WERI-Rb-1 (cell line): ENCODE measurements around the gene PON3.

Experiments used
- DNase-seq: peaks from one replicate; pipeline ENCODE4 v3.0.0-alpha.2; 2020
- H3K27ac ChIP-seq: fragments of 250-450 bp; sonication (Bioruptor Pico); 2 replicates; pipeline ENCODE4 v1.5.1; 2020; ENCODE audit warnings: mild to moderate bottlenecking, moderate library complexity
- H3K27me3 ChIP-seq: fragments of 250-450 bp; sonication (Bioruptor Pico); 2 replicates; pipeline ENCODE4 v1.5.1; 2021; ENCODE audit warnings: mild to moderate bottlenecking, low read depth, moderate library complexity; ENCODE audit not compliant: insufficient read depth, severe bottlenecking
- H3K36me3 ChIP-seq: fragments of 250-450 bp; sonication (Bioruptor Pico); 2 replicates; pipeline ENCODE4 v1.5.1; 2020; ENCODE audit warnings: mild to moderate bottlenecking, moderate library complexity
- H3K4me3 ChIP-seq: 2 replicates; pipeline ENCODE4 v1.5.1; 2011; ENCODE audit warnings: low read depth, mild to moderate bottlenecking, control low read depth, low read length
- H3K9me3 ChIP-seq: fragments of 250-450 bp; sonication (Bioruptor Pico); 2 replicates; pipeline ENCODE4 v1.5.1; 2021; ENCODE audit warnings: mild to moderate bottlenecking, moderate library complexity; ENCODE audit not compliant: severe bottlenecking
- TF ChIP-seq, protein P1 (sequence below): IDR thresholded peaks from 2 replicates; pipeline ENCODE4 v1.5.1; 2011; ENCODE audit warnings: low read depth, mild to moderate bottlenecking, control low read depth, inconsistent platforms, low read length

PON3 gene

DNA sequence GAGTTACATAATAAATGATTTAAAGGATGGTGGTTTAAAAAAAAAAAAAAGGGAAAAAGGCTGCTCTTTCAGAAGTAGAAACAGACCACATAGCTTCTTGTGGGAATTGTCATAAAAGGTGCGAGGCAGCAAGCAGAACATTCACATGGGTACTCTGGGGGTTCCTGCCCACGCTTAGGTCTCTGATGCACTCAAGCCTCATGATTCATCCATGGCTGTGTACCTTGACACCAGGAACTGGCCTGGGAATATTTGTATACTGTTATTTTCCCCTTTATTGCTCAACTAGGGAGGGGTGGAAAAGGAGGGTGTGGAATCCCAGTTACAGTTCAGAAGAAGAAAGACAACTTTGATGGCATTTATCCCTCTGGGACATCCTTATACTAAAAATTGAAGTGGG, 34.7 kb upstream of the PON3 start:
- H3K4me3 ChIP-seq = no peak overlapping the region
- no peaks in the 10 kb centered on the region for H3K36me3 ChIP-seq
- H3K9me3 ChIP-seq = no peaks in the 10 kb centered on the region
- TF ChIP-seq, protein P1, sequence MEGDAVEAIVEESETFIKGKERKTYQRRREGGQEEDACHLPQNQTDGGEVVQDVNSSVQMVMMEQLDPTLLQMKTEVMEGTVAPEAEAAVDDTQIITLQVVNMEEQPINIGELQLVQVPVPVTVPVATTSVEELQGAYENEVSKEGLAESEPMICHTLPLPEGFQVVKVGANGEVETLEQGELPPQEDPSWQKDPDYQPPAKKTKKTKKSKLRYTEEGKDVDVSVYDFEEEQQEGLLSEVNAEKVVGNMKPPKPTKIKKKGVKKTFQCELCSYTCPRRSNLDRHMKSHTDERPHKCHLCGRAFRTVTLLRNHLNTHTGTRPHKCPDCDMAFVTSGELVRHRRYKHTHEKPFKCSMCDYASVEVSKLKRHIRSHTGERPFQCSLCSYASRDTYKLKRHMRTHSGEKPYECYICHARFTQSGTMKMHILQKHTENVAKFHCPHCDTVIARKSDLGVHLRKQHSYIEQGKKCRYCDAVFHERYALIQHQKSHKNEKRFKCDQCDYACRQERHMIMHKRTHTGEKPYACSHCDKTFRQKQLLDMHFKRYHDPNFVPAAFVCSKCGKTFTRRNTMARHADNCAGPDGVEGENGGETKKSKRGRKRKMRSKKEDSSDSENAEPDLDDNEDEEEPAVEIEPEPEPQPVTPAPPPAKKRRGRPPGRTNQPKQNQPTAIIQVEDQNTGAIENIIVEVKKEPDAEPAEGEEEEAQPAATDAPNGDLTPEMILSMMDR = no peak
- no peak for DNase-seq
- no peak overlapping the region for H3K27ac ChIP-seq
- no peaks in the 10 kb centered on the region for H3K27me3 ChIP-seq

DNA sequence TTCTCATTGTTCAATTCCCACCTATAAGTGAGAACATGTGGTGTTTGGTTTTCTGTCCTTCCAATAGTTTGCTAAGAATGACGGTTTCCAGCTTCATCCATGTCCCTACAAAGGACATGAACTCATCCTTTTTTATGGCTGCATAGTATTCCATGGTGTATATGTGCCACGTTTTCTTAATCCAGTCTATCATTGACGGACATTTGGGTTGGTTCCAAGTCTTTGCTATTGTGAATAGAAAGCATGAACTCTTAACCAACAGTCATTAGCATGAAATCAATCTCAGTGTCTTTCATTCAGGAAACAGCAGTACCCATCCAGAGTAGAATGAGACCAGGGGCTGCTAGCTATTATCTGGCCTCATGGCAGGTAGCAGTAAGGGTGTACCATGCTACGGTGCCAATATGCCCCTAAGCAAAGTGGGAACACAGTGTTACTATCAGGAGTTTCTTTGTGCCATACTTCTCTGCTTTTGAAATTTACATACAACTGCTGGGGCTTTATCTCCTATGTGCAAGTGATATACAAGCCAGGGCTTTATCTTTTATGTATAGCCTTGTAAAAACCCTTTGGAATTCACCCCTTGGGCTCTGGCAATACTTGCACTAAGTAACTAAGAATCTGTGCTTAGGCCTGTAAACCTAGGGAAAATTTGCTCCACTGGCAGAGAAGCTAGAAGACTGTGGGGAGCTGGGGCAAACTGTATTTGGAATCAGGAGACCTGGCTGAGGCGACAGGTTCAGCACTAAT, 33.2 kb upstream of the PON3 start:
- Histone ChIP-seq H3K27ac (no peak overlapping the region), H3K36me3 (no peaks in the 10 kb centered on the region), H3K9me3 (no peaks in the 10 kb centered on the region), H3K4me3 (no peak overlapping the region), H3K27me3 (no peaks in the 10 kb centered on the region)
- DNase-seq = no peak
- TF ChIP-seq, protein P1 = no peak

DNA sequence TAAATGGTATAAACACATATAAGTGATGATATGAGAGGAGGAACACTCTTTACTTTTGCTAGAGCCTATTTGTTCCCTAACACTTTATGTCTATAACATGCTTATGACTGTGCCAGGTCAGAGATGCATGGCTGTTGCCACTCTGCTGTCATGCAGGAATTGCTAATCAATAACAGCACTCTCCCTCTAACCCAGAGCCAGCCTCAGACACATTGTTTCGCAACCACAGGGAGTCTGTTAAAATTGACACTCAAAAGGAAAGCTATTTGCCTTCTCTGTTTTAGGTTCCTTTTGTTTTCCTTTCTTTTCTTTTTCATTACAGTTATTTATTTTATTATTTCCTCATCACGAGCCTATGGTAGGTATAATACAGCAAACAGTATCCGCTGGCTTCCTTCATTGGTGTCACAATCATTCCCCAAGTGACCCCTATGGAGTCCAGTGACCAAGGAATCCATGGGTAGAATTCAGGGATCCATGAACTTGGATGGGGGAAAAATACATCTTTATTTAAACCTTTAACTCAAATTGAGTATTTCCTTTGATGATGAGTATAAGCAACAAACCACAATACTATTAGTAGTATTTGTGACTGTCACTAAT, 31.8 kb upstream of the PON3 start:
- TF ChIP-seq, protein P1 = no peak
- H3K36me3 ChIP-seq = no peaks in the 10 kb centered on the region
- DNase-seq = no peak
- H3K4me3 ChIP-seq = no peak overlapping the region
- H3K9me3 ChIP-seq = no peaks in the 10 kb centered on the region
- H3K27me3 ChIP-seq = no peaks in the 10 kb centered on the region
- H3K27ac ChIP-seq = no peak overlapping the region

DNA sequence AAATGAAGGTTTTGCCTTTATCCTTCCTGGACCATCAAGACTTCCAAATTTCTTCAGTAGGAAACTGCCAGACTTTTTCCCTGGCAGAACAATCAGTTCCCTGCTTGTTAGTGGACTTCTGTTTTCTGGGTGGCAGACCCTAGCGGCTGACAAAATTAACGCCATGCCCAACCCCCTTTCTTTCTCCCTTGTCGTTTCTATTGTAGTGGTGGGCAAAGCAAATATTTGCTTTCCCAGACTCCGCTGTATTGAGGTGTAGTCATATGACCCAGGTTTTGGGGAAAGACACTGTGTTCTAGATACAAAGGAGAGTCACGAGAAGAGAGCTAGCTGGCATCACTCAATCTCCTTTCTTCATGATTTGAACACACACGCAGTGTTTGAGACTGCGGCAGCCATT, 31.0 kb upstream of the PON3 start:
- DNase-seq = no peak
- no peak overlapping the region for H3K4me3 ChIP-seq
- H3K36me3 ChIP-seq = no peaks in the 10 kb centered on the region
- no peak overlapping the region for H3K27ac ChIP-seq
- H3K27me3 ChIP-seq = no peaks in the 10 kb centered on the region
- no peaks in the 10 kb centered on the region for H3K9me3 ChIP-seq
- TF ChIP-seq, protein P1 = no peak

DNA sequence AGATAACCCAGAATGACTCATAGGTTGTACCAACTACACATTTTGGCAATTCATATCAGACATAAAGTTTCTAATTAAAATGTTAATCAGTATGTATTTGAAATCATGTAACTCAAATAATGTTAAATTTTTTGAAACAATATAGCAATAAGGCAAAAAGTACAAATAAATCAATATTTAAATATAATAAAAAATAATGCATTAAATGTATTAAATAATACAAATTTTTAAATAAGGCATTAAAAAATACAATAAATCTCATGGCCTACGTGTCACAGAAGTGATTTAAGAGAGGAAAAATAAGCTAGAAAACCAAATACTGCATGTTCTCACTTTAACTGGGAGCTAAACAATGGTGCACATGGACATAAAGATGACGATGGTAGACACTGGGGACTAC, 29.5 kb upstream of the PON3 start:
- Histone ChIP-seq H3K27ac (no peak overlapping the region), H3K27me3 (no peaks in the 10 kb centered on the region), H3K4me3 (no peak overlapping the region), H3K9me3 (no peaks in the 10 kb centered on the region), H3K36me3 (no peaks in the 10 kb centered on the region)
- TF ChIP-seq, protein P1 = no peak
- no peak for DNase-seq

DNA sequence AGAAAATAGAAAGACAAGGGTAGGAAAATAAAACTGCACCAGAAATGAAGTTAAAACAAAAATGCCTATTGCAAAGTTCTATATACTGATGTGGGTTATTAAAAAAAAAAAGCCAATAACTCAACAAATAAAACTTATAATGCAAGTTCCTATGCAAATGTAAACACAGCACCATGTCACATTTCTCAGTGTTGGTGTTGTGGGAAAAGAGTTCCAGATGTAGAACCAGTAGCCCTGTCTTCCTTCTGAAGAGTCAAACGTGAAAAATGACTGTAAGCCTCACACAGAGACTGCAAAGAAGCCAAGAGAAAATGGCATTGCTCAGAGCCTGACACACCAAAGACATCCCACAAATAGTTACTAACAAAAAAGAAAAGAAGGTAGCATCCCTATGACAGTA, 28.5 kb upstream of the PON3 start:
- no peak for DNase-seq
- Histone ChIP-seq H3K27ac (no peak overlapping the region), H3K4me3 (no peak overlapping the region), H3K9me3 (no peaks in the 10 kb centered on the region), H3K27me3 (no peaks in the 10 kb centered on the region), H3K36me3 (no peaks in the 10 kb centered on the region)
- TF ChIP-seq, protein P1 = no peak
